GM10266 (cell line): Measurements from ENCODE around the gene TTC9B.

Experiments
- DNase-seq: peaks from one replicate; pipeline ENCODE4 v3.0.0; 2012; ENCODE audit errors: extremely low spot score
- CTCF ChIP-seq: IDR thresholded peaks from 2 replicates; pipeline ENCODE4 v1.5.1; 2012; ENCODE audit warnings: mild to moderate bottlenecking, low read depth; ENCODE audit not compliant: control insufficient read depth, insufficient read depth; ENCODE audit errors: missing control alignments

Gene TTC9B

DNA sequence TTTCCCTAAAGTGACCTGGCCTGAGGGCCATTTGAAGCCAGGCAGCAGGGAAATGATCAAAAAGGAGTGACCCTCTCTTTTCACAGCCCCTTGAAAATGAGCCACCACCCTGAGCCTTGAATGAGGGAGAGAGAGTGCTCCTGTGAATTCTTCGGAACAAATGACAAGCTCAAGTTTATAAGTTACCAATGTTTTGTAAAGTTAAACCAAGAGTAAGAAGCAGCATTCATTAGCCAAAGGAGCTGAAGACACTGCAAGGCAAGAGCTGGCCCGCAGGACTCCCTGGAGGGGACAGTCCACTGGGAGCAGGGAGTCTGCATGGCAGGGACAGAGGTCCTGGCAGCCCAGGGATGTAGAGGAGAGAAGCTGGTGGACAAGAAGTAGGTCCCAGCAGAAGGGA, 25.0 kb upstream of the TTC9B start:
- TF ChIP-seq CTCF, result no peak
- no peak for DNase-seq

- TF ChIP-seq CTCF, result no peak
- no peak for DNase-seq
These were observed 24.3 kb upstream of the TTC9B start for GRCh38 chr19:40242480-40242879.

DNA sequence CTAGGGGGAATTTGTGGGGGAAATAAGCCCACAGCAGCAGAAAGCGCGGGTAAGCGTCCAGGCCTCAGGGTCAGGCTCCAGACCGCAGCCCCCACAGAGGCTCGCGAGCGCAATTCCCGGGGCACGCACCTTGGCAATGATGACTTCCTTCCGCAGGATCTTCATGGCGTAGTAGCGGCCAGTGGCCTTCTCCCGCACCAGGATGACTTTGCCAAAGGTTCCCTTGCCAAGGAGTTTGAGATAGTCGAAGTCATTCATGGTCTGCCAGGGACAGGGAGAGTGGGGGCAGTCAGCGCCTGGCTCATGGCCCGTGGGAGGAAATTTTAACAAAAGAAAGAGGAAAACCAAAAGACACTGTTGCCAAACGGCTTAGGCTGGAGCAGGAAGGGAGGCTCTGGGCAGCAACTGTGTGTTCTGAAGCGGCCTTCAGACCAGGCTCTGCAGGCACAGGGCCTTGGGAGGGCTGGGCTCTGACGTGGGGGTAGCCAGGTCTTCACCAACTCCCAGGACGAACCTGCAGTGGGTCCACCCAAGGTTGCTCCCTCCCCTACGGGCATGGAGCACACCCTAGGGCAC, 23.7 kb upstream of the TTC9B start:
- no peak for DNase-seq
- TF ChIP-seq CTCF, result no peak

DNA sequence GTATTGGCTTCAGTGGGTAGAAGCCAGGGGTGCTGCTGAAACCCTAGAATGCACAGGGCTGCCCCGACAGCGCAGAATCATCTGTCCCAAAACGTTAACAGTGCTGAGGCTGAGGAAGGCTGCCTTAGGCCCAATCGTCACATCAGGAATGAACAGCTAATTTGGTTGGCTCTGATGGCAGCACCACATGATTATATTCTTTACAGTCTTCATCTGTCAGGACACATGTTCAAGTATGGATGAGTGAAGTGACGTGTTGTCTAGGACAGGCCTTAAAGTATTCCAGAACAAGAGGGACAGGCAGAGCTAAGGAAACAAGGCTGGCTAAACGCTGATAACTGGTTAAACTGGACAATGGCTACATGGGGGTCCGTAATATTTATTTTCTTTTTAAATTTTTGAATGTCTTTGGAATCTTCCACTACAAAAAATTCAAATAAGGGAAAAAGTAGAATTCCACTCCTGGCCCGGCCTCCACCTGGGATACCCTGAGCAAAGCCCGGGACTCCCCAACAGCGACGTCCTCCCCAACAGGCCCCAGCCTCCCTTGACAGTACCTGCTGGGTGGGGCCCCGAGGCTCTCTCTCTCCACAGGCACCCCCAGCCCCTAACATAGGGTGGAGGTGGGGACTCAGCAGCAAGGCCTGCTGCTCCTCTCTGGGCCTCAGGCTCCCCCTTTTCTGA, 23.1 kb upstream of the TTC9B start:
- no peak for TF ChIP-seq CTCF
- DNase-seq, result no peak

GRCh38 chr19:40240332-40240731, 22.1 kb upstream of the TTC9B start:
- no peak for TF ChIP-seq CTCF
- DNase-seq, result no peak

DNA sequence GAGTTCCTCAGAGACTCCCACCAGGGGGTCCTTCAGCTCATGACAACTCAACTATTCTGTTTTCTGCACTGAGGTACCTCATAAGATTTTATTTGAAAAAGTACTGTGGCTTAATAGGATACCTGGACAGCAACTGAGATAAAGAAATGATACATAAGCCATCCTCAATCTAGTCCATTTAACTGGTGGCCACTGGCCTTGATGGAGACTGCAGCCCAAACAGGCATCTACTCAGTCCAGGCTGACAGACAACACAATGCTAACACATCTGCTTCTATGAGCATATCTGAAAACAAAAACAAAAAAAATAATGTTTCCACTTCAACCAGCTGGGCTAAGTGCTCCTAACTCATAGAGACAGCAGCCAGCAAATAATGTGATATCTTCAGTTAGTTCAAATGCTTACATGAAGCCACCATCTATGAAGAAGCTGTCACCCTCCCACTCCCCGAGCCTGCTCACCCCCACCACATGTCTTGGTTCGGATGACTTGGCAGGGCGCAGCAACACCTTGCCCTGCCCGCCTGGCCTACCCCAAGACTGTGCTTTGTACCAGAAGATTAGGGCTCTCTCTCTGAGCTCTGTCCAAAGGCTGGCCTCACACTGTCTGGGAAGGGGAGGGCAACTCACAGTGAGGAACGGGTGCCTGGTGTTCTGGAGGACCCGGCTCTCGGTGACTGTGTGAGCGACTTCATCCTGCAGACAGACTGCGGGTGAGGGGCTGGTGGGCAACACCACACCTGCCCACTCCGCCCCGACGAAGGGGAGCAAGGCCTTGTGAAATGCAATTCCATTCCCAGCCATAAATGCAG, 21.4 kb upstream of the TTC9B start:
- no peak for DNase-seq
- no peak for TF ChIP-seq CTCF

DNA sequence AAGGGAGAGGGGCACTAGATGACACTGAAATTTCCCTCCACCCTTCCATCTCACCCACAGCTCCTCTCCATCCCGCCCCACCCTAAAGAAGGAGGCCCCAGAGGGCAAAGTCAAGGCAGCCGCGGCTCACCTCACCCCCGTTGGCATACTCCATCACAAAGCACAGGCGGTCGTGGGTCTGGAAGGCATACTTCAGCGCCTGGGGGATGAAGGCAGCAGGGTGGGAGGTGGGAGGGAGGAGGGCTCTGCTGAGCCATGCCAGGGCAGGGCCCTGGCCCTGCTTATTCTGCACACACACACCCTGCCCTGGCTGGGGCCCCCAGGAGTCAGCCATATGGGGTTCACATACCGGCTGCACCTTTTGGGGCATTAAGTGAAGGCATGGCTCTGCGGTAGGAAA, 20.6 kb upstream of the TTC9B start:
- DNase-seq, result no peak
- TF ChIP-seq CTCF, result no peak
